GM21786 (cell line): ENCODE measurements around the gene CYB5R4.

ENCODE experiments used
- ATAC-seq: cut with Tn5 transposase; IDR thresholded peaks from one replicate; pipeline ENCODE4 v1.9.1; 2021; ENCODE audit not compliant: unreplicated experiment

CYB5R4 gene

GRCh38 chr6:83976037-83976755, 116.7 kb downstream of the CYB5R4 start:
- no peak for ATAC-seq

- ATAC-seq: no peak
These were observed 117.4 kb downstream of the CYB5R4 start for GRCh38 chr6:83976871-83977270.

- no peak for ATAC-seq
These were observed 118.8 kb downstream of the CYB5R4 start for GRCh38 chr6:83978324-83978734.

GRCh38 chr6:83978997-83979396, 119.5 kb downstream of the CYB5R4 start:
- no peak for ATAC-seq

- ATAC-seq: no peak
These were observed 124.9 kb downstream of the CYB5R4 start for GRCh38 chr6:83984411-83984810.

GRCh38 chr6:83985308-83985713, 125.8 kb downstream of the CYB5R4 start:
- ATAC-seq: no peak

- ATAC-seq: no peak
These were observed 126.2 kb downstream of the CYB5R4 start for GRCh38 chr6:83985715-83986114.

- no peak for ATAC-seq
These were observed 138.6 kb downstream of the CYB5R4 start for GRCh38 chr6:83998021-83998584.

- no peak for ATAC-seq
These were observed 141.6 kb downstream of the CYB5R4 start for GRCh38 chr6:84001119-84001518.

- no peak for ATAC-seq
These were observed 142.7 kb downstream of the CYB5R4 start for GRCh38 chr6:84002226-84002625.

- ATAC-seq: no peak
These were observed 143.6 kb downstream of the CYB5R4 start for GRCh38 chr6:84003131-84003530.

GRCh38 chr6:84003654-84004053, 144.2 kb downstream of the CYB5R4 start:
- no peak for ATAC-seq

- ATAC-seq: no peak
These were observed 148.4 kb downstream of the CYB5R4 start for GRCh38 chr6:84007871-84008270.

- ATAC-seq: no peak
These were observed 153.9 kb downstream of the CYB5R4 start for GRCh38 chr6:84013354-84013753.

- no peak for ATAC-seq
These were observed 154.4 kb downstream of the CYB5R4 start for GRCh38 chr6:84013931-84014330.

- no peak for ATAC-seq
These were observed 156.5 kb downstream of the CYB5R4 start for GRCh38 chr6:84016029-84016428.
